HG03108 (cell line): ENCODE data around the gene MRC1.
"Not testable (repeated sequence)": the region's sequence is repeated elsewhere in the genome, so short reads cannot be mapped to it uniquely, and the experiment has no call there.

Experiments used
- ATAC-seq: cut with Tn5 transposase; IDR thresholded peaks from one replicate; pipeline ENCODE4 v1.9.1; 2021; ENCODE audit warnings: moderate library complexity; ENCODE audit not compliant: unreplicated experiment

Gene MRC1

GRCh38 chr10:17891435-17891834 is 82.3 kb downstream of the MRC1 start:
- no peak for ATAC-seq

DNA sequence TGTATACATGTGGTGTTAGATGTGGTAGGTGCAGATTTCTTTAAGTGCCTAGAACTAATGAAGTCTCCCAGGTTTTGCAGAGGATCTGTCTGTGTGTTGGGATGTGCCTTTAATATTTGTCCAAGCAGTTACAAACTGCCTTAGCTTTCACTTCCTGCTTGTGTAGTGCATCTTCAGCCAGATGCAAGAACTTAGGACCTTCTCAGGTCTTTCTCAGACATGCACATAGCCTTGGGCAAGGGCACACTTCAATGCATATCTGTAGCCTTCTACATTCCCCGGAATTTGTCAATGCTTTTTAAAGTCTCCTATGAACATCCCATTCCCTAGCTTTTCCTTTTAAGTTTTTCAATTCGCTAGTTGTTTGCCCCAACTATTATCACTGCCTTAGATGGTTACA is 95.4 kb downstream of the MRC1 start:
- ATAC-seq, result no peak

DNA sequence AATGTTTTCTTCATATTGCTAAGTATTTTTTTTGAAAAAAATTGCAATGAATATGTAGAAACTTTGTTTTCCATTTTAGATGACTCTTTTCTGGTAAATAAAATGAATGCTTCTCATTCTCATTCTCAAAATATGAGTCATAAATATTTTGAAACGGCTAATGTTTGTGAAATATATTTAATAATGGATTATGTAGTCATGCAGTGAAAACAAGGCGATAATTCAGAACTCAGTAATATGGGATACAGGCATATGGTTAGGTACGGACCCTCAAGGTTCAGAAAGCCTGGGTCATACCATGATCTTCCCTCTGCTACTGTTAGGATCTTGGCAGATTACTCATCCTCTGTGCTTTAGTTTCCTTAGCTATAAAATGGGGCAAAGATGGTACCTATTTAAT is 96.3 kb downstream of the MRC1 start:
- ATAC-seq, result no peak

GRCh38 chr10:17906002-17906401 is 96.9 kb downstream of the MRC1 start:
- no peak for ATAC-seq

GRCh38 chr10:17907641-17908040 is 98.5 kb downstream of the MRC1 start:
- ATAC-seq, result no peak

- no peak for ATAC-seq
Observed at GRCh38 chr10:17910125-17910789, 101.1 kb downstream of the MRC1 start.

- ATAC-seq, result no peak
Observed at GRCh38 chr10:17912754-17913153, 103.6 kb downstream of the MRC1 start.

DNA sequence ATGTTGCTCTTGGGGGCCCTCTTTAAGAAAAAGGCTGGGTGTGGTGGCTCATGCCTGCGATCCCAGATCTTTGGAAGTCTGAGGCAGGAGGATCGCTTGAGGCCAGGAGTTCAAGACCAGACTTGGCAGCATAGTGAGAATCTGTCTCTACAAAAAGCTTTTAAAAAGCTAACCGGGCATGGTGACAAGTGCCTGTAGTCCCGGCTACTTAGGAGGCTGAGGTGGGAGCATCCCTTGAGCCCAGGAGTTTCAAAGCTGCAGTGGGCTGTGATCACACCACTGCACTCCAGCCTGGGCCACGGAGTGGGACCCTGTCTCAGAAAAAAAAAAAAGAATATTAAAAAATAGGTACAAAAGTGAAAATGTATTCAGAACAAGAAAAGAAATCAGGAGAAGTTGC is 104.5 kb downstream of the MRC1 start:
- no peak for ATAC-seq

GRCh38 chr10:17914169-17915045 is 105.3 kb downstream of the MRC1 start:
- no peak for ATAC-seq

DNA sequence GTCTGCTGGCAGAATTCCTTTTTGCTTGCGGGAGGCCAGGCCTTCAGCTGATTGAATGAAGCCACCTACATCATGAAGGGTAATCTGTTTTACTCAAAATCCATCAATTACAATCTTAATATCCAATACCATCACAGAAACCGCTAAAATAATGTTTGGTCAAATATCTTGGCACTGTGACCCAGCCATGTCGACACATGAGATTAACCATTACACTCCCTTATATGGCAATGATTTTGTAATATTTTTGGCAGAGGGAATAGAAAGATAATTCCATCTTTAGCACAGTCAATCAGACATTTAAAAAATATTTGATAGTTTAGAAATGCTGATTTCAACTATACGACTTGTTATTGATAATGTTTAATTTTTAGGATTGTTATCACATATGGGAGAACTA is 106.0 kb downstream of the MRC1 start:
- no peak for ATAC-seq

- ATAC-seq, result no peak
Observed at GRCh38 chr10:17918187-17918903, 109.2 kb downstream of the MRC1 start.

GRCh38 chr10:17921378-17921777 is 112.2 kb downstream of the MRC1 start:
- no peak for ATAC-seq

GRCh38 chr10:17923728-17924127 is 114.6 kb downstream of the MRC1 start:
- ATAC-seq, result no peak

GRCh38 chr10:17943033-17943745 is 134.0 kb downstream of the MRC1 start:
- no peak for ATAC-seq

- ATAC-seq, result not testable (repeated sequence)
Observed at GRCh38 chr10:17950269-17950668, 141.1 kb downstream of the MRC1 start.

DNA sequence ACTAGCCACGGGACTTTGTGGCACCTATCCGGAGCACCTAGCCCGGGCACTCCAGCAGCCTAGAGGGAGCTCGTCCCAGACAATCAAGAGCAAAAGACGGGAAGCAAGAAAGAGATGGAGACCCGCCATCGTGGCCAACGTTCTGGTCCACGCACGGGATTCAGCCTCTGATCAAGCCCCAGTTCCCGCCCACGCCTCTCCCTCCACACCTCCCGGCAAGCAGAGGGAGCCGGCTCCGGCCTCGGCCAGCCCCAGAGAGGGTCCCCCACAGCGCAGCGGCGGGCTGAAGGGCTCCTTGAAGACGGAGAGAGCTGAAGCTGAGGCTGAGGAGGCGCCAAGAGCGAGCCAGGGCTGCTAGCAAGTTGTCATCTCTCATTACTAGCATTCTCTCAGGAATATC is 141.6 kb downstream of the MRC1 start:
- ATAC-seq, result no peak

- ATAC-seq, result no peak
Observed at GRCh38 chr10:17951868-17952371, 142.8 kb downstream of the MRC1 start, which contains the start of gene SLC39A12. Gene SLC39A12, plus strand, starts transcription at chr10:17951918. Its CDS starts 1,359 bp downstream, at chr10:17953277.

DNA sequence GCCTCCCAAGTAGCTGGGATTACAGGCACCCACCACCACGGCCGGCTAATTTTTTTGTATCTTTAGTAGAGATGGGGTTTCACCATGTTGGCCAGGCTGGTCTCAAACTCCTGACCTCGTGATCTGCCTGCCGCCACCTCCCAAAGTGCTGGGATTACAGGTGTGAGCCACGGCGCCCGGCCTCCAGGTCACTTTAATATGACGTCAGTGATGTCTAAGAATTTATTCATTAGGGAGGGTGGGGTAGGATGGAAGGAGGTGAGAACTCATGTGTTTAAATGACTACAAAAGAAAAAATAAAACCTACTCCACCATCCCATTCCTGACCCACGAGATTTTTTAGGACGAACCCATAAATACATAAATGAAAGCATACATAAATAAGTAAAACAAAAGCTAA is 145.2 kb downstream of the MRC1 start:
- ATAC-seq, result not testable (repeated sequence)

DNA sequence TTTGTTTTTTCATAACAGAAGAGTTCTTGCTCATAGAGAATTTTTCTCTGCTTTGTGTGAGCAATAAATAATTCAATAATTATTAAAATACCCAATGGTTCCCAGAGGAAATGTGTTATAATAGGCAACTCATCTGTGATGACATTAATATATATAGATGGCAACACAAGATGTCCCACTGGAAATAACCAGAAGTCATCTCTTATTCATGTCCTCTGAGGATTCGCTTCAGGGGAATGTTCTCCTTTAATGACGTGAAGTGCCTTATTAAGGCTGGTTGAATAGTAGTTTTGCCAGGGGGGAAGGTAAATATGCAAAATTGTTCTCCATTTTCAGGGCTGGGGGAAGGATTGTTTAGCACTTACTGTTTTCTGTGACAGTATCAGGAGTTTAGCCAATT is 145.7 kb downstream of the MRC1 start:
- ATAC-seq, result no peak

DNA sequence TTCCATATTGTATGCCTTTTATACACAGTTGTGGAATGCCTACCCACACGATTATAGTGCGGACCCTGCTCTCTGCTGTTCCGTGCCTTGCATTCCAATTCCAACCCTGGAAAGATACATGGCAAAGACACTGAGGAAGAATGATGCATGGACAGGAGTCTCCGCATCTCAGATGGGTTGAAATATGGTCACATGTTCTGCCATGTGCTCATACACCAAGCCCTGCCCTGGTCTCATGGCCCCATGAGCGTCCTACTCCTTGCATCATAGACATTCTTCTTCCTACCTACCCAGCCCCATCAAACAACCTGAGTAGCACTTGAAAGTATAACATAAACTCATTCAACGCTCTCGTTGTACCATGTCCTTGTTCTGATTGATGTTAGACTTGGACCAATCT is 148.9 kb downstream of the MRC1 start:
- ATAC-seq, result no peak

- no peak for ATAC-seq
Observed at GRCh38 chr10:17959870-17960269, 150.7 kb downstream of the MRC1 start.
